Upper lobe of right lung (tissue), 1 donor: ENCODE results near the gene CHST11. TPM values are rescaled to one million over a fixed set of nuclear protein-coding genes. Genes with fewer than 3 reads are reported as not detected.

Experiments used
- ATAC-seq: fragments of 200-7000 bp; cut with Tn5 transposase; one replicate; pipeline ENCODE4 v1.9.1; 2020; ENCODE audit warnings: mild to moderate bottlenecking, moderate library complexity
- DNase-seq: peaks from one replicate; pipeline ENCODE4 v3.0.0-alpha.2; 2020
- H3K27ac ChIP-seq: fragments of 200-600 bp; one replicate; pipeline ENCODE4 v1.8.0; 2022
- H3K27me3 ChIP-seq: fragments of 200-600 bp; one replicate; pipeline ENCODE4 v1.8.0; 2022; ENCODE audit warnings: mild to moderate bottlenecking
- H3K36me3 ChIP-seq: fragments of 200-600 bp; one replicate; pipeline ENCODE4 v1.8.0; 2022
- H3K4me1 ChIP-seq: fragments of 200-600 bp; one replicate; pipeline ENCODE4 v1.8.0; 2022
- H3K4me3 ChIP-seq: fragments of 200-600 bp; one replicate; pipeline ENCODE4 v1.8.0; 2022; ENCODE audit warnings: mild to moderate bottlenecking
- H3K9me3 ChIP-seq: fragments of 200-600 bp; one replicate; pipeline ENCODE4 v1.8.0; 2022
- intact Hi-C: fragments of 100-400 bp; cut with DNase I; formaldehyde crosslinking; loops from one replicate; pipeline ENCODE4 v1.11.0; 2022
- total RNA-seq: library from RNA; stranded (reverse); fragmentation: NEBNext Ultra II Directional; extraction: Animal tissue kit (Norgen Biotek cat#: 25700); gene quantifications from one replicate; pipeline ENCODE4 v1.2.1, GENCODE V29; 2021
- TF ChIP-seq, protein P1 (sequence below): fragments of 200-600 bp; IDR thresholded peaks from one replicate; pipeline ENCODE4 v1.8.0; 2022; ENCODE audit warnings: antibody characterized with exemption
- donor health status: DM: no; HTN: yes; CAD: no; lungs with severe emphysema.

CHST11 gene
- total RNA-seq, 1 donor from 2014 or later: 56.6 TPM

DNA sequence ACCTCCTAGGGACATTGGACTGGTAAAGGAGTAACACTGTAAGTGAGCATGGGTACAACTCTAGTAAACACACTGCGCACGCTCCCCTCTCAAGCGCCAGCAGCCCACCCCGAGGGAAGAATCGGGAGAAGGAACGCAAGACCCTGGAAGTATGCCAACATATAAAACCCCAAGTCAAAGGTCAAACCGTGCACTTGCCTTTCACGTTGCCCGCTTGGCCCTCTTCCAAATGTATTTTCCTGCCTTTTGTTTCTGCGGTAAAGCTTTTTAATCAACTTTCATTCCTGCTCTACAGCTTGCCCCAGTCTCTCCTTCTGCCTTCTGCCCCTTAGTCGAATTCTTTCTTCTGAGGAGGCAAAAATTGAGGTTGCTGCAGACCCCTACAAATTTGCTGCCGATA, 17.6 kb upstream of the CHST11 start:
- ATAC-seq (no peak), DNase-seq (no peak)
- Histone ChIP-seq H3K4me1 (no peaks in the 10 kb centered on the region), H3K4me3 (no peak overlapping the region), H3K36me3 (no peaks in the 10 kb centered on the region), H3K9me3 (no peaks in the 10 kb centered on the region), H3K27me3 (no peaks in the 10 kb centered on the region), H3K27ac (no peak overlapping the region)
- TF ChIP-seq, protein P1, sequence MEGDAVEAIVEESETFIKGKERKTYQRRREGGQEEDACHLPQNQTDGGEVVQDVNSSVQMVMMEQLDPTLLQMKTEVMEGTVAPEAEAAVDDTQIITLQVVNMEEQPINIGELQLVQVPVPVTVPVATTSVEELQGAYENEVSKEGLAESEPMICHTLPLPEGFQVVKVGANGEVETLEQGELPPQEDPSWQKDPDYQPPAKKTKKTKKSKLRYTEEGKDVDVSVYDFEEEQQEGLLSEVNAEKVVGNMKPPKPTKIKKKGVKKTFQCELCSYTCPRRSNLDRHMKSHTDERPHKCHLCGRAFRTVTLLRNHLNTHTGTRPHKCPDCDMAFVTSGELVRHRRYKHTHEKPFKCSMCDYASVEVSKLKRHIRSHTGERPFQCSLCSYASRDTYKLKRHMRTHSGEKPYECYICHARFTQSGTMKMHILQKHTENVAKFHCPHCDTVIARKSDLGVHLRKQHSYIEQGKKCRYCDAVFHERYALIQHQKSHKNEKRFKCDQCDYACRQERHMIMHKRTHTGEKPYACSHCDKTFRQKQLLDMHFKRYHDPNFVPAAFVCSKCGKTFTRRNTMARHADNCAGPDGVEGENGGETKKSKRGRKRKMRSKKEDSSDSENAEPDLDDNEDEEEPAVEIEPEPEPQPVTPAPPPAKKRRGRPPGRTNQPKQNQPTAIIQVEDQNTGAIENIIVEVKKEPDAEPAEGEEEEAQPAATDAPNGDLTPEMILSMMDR: no peak
- intact Hi-C loops: no loop called here

DNA sequence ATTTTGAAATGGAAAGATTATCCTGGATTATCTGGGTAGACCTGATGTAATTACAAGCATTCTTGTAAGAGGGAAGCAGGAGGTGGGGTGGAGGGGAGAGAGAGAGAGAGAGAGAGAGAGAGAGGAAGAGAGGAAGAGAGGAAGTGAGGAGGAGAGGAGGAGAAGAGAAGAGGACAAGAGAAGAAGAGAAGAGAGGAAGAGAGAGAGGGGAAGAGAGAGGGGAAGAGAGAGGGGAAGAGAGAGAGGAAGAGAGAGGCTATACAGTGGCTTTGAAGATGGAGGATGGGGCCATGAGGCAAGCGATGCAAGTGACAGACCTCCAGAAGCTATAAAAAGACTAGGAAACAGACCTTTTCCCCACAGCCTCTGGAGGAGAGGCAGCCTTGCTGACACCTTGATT, 13.7 kb upstream of the CHST11 start:
- Histone ChIP-seq H3K27me3 (no peaks in the 10 kb centered on the region), H3K27ac (no peak overlapping the region), H3K36me3 (no peaks in the 10 kb centered on the region), H3K4me3 (no peak overlapping the region), H3K4me1 (no peaks in the 10 kb centered on the region), H3K9me3 (no peaks in the 10 kb centered on the region)
- no peak for ATAC-seq
- TF ChIP-seq, protein P1: no peak
- no peak for DNase-seq
- intact Hi-C loops: no loop called here

DNA sequence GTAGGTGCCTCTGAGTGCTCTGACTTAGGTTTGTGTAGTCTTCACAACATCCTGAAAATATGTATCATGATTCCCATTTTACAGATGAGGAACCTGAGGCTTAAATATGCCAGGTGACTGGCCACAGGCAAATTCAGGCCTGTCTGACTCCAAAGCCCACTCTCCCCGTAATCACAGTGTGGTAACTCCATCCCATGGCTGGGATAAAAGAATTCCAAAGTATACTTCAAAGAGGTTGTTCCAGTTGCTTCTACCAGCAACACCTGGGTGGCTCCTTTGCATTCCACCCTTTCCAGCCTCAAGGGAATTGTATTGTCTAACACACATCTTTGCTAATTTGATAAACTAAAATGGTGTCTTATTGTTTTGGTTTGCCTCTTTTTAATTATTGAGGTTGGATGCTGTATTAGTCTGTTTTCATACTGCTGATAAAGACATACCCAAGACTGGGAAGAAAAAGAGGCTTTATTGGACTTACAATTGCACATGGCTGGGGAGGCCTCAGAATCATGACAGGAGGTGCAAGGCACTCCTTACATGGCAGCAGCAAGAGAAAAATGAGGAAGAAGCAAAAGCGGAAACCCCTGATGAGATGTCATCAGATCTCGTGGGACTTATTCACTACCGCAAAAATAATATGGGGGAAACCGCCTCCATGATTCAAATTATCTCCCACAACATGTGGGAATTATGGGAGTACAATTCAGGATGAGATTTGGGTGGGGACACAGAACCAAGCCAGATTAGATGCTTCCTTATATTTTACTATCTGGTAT, 9.9 kb upstream of the CHST11 start:
- Histone ChIP-seq H3K27ac (no peak overlapping the region), H3K4me1 (no peaks in the 10 kb centered on the region), H3K4me3 (no peak overlapping the region), H3K27me3 (no peaks in the 10 kb centered on the region), H3K9me3 (no peaks in the 10 kb centered on the region), H3K36me3 (no peaks in the 10 kb centered on the region)
- ATAC-seq: no peak
- intact Hi-C loops: no loop called here
- DNase-seq: no peak
- TF ChIP-seq, protein P1: no peak

DNA sequence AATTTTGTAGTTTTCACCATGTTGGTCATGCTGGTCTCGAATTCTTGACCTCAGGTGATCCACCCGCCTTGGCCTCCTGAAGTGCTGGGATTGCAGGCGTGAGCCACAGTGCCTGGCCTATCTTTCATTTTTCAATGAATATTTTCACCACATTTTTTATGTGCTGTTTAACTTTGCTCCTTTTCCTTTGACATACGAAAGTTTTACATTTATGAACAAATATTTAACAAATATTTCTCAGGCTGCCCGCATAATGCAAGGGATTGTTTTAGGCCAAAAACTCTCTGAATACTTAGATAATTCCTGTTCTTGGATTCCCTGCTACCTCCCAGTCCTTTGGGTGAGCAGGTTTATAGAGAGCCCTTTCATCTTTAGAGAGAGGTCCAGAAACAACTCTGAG, 8.7 kb upstream of the CHST11 start:
- intact Hi-C loops: no loop called here
- no peak overlapping the region for H3K4me3 ChIP-seq
- H3K4me1 ChIP-seq: no peaks in the 10 kb centered on the region
- DNase-seq (no peak), ATAC-seq (no peak)
- no peak overlapping the region for H3K27ac ChIP-seq
- H3K36me3 ChIP-seq: no peaks in the 10 kb centered on the region
- no peaks in the 10 kb centered on the region for H3K27me3 ChIP-seq
- H3K9me3 ChIP-seq: no peaks in the 10 kb centered on the region
- TF ChIP-seq, protein P1: no peak

DNA sequence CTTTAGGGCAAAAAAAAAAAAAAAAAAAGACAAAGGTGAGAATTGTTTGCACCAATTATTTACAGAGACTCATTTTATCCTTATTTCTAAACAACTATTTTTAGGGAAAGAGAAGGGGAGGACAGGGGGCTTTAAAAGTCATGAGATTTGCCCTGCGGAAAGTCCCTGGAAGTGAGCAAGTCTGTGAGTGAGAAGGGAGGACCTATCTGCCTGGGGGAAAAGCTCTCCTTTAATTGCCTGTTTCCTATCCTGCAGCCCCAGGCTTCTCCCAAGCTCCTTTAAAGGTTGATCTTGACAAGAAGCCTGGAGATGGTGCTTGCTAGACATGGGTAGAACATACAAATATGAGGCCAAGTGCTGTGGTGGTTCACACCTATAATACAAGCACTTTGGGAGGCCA, 8.3 kb upstream of the CHST11 start:
- TF ChIP-seq, protein P1: no peak
- Histone ChIP-seq H3K27ac (no peak overlapping the region), H3K9me3 (no peaks in the 10 kb centered on the region), H3K4me1 (no peaks in the 10 kb centered on the region), H3K27me3 (no peaks in the 10 kb centered on the region), H3K4me3 (no peak overlapping the region), H3K36me3 (no peaks in the 10 kb centered on the region)
- DNase-seq: no peak
- intact Hi-C loops: no loop called here
- ATAC-seq: no peak
